ENCODE results near the gene LACTB. TPM values are rescaled to one million over a fixed set of nuclear protein-coding genes. Genes with fewer than 3 reads are reported as not detected.

Gene LACTB
- total and polyA plus RNA-seq, 2 of the 13 experiments (the other 11 are each of a cell fraction or from before 2014, with no cell fraction given) = 14.8 to 23.0 TPM

- ChIA-PET CTCF (ENCODE audit: low intra/inter-chr PET ratio, low total read pairs) (no interaction called here), POLR2A (interaction anchor here (0.9 to 2.3 kb wide), 2 partner anchors 9 to 24 kb away, joined by 3 to 9 read pairs; no protein-coding TSS in a partner anchor)
- 94% methylated on average over 9 of the region's 9 CpGs for WGBS (ENCODE audit: low lambda C conversion rate)
- no peaks in the 10 kb centered on the region for H3K4me1 ChIP-seq (ENCODE audit: insufficient read depth, low read length)
- no peaks in the 10 kb centered on the region for H3K27me3 ChIP-seq (ENCODE audit: control insufficient read depth in 1 of 2, insufficient read depth in 2 of 2, low read length in 2 of 2)
- H3K9me3 ChIP-seq (ENCODE audit: low read length) = no peaks in the 10 kb centered on the region
- H3K79me2 ChIP-seq (ENCODE audit: insufficient read depth, low read length) = no peaks in the 10 kb centered on the region
- intact Hi-C loops (cut with micrococcal nuclease; ENCODE audit: unreplicated experiment) = no loop called here
- no peak overlapping the region for H3K9ac ChIP-seq (ENCODE audit: insufficient read depth, low read depth, low read length)
- H4K20me1 ChIP-seq (ENCODE audit: insufficient read depth, low read length) = no peaks in the 10 kb centered on the region
- no peak for DNase-seq (ENCODE audit: low spot score)
- no peak overlapping the region for H3K4me3 ChIP-seq (replicated peaks in 1 of 3; ENCODE audit: insufficient read depth in 1 of 3, low read depth in 2 of 3, low read length in 3 of 3)
- in situ Hi-C loops (cut with HindIII; ENCODE audit: extremely low pct_ligation_motif_present, low pct_unique_long_range_greater_than_20kb) = no loop called here
- ATAC-seq = no peak
- H2AFZ ChIP-seq (ENCODE audit: low read length) = no peak overlapping the region
- FAIRE-seq = no peak
- no peak overlapping the region for H3K4me2 ChIP-seq (ENCODE audit: low read depth, low read length)
- no peak overlapping the region for H3K27ac ChIP-seq (ENCODE audit: extremely low read length, insufficient read depth, low read length)
- no peak for TF ChIP-seq SP2 (CRISPR knock-in tag; IDR thresholded peaks at IDR 0.05)
- TF ChIP-seq, protein P1, sequence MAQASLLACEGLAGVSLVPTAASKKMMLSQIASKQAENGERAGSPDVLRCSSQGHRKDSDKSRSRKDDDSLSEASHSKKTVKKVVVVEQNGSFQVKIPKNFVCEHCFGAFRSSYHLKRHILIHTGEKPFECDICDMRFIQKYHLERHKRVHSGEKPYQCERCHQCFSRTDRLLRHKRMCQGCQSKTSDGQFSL (CRISPR knock-in tag; IDR thresholded peaks at IDR 0.05) = no peak
- no peak for TF ChIP-seq CCDC6 (CRISPR knock-in tag; IDR thresholded peaks at IDR 0.05)
- TF ChIP-seq SCMH1 (CRISPR knock-in tag; IDR thresholded peaks at IDR 0.05; ENCODE audit: borderline replicate concordance) = no peak
- TF ChIP-seq KLF6 (CRISPR knock-in tag; IDR thresholded peaks at IDR 0.05) = no peak
- TF ChIP-seq, protein P2, sequence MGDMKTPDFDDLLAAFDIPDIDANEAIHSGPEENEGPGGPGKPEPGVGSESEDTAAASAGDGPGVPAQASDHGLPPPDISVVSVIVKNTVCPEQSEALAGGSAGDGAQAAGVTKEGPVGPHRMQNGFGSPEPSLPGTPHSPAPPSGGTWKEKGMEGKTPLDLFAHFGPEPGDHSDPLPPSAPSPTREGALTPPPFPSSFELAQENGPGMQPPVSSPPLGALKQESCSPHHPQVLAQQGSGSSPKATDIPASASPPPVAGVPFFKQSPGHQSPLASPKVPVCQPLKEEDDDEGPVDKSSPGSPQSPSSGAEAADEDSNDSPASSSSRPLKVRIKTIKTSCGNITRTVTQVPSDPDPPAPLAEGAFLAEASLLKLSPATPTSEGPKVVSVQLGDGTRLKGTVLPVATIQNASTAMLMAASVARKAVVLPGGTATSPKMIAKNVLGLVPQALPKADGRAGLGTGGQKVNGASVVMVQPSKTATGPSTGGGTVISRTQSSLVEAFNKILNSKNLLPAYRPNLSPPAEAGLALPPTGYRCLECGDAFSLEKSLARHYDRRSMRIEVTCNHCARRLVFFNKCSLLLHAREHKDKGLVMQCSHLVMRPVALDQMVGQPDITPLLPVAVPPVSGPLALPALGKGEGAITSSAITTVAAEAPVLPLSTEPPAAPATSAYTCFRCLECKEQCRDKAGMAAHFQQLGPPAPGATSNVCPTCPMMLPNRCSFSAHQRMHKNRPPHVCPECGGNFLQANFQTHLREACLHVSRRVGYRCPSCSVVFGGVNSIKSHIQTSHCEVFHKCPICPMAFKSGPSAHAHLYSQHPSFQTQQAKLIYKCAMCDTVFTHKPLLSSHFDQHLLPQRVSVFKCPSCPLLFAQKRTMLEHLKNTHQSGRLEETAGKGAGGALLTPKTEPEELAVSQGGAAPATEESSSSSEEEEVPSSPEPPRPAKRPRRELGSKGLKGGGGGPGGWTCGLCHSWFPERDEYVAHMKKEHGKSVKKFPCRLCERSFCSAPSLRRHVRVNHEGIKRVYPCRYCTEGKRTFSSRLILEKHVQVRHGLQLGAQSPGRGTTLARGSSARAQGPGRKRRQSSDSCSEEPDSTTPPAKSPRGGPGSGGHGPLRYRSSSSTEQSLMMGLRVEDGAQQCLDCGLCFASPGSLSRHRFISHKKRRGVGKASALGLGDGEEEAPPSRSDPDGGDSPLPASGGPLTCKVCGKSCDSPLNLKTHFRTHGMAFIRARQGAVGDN (CRISPR knock-in tag; IDR thresholded peaks at IDR 0.05) = no peak
- TF ChIP-seq, protein P3, sequence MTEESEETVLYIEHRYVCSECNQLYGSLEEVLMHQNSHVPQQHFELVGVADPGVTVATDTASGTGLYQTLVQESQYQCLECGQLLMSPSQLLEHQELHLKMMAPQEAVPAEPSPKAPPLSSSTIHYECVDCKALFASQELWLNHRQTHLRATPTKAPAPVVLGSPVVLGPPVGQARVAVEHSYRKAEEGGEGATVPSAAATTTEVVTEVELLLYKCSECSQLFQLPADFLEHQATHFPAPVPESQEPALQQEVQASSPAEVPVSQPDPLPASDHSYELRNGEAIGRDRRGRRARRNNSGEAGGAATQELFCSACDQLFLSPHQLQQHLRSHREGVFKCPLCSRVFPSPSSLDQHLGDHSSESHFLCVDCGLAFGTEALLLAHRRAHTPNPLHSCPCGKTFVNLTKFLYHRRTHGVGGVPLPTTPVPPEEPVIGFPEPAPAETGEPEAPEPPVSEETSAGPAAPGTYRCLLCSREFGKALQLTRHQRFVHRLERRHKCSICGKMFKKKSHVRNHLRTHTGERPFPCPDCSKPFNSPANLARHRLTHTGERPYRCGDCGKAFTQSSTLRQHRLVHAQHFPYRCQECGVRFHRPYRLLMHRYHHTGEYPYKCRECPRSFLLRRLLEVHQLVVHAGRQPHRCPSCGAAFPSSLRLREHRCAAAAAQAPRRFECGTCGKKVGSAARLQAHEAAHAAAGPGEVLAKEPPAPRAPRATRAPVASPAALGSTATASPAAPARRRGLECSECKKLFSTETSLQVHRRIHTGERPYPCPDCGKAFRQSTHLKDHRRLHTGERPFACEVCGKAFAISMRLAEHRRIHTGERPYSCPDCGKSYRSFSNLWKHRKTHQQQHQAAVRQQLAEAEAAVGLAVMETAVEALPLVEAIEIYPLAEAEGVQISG (CRISPR knock-in tag; IDR thresholded peaks at IDR 0.05) = no peak
- TF ChIP-seq TOE1 (CRISPR knock-in tag; IDR thresholded peaks at IDR 0.05) = no peak
- no peak for TF ChIP-seq ZNF550 (CRISPR knock-in tag; IDR thresholded peaks at IDR 0.05; ENCODE audit: borderline replicate concordance)
- no peak for TF ChIP-seq POLR2AphosphoS5 (IDR thresholded peaks at IDR 0.05; ENCODE audit: low read depth, low read length)
- TF ChIP-seq MXD3 (CRISPR knock-in tag; IDR thresholded peaks at IDR 0.05) = no peak
- TF ChIP-seq CBX5 (CRISPR knock-in tag; IDR thresholded peaks at IDR 0.05; ENCODE audit: borderline replicate concordance) = no peak
- no peak for TF ChIP-seq KDM2A (CRISPR knock-in tag; IDR thresholded peaks at IDR 0.05; ENCODE audit: borderline replicate concordance, low read depth)
- no peak for TF ChIP-seq ZNF577 (CRISPR knock-in tag; IDR thresholded peaks at IDR 0.05; ENCODE audit: borderline replicate concordance, low read depth)
- BruUV-seq (replicated peaks) = no TSS peak
- peaks cover 1 to 23% of the 10 kb centered on the region in 2 experiments for H3K36me3 ChIP-seq (replicated peaks in 1 of 2; ENCODE audit: control insufficient read depth in 1 of 2, insufficient read depth in 2 of 2, low read length in 2 of 2)
These were observed 48.0 kb upstream of the LACTB start for GRCh38 chr15:63073497-63074172.

All from HepG2 (cell line).